ENCODE results near the gene KIF19. TPM values are rescaled to one million over a fixed set of nuclear protein-coding genes. Genes with fewer than 3 reads are reported as not detected.

KIF19 gene
- total RNA-seq, 1 donor from 2014 or later, result 1.9 TPM

- no peak for DNase-seq (ENCODE audit: low spot score)
These were observed 13.6 kb downstream of the KIF19 start for GRCh38 chr17:74339537-74340195.

- DNase-seq (ENCODE audit: low spot score), result no peak
These were observed 14.5 kb downstream of the KIF19 start for GRCh38 chr17:74340470-74341023.

- no peak for DNase-seq (ENCODE audit: low spot score)
These were observed 16.2 kb downstream of the KIF19 start for GRCh38 chr17:74342224-74342623.

- no peak for DNase-seq (ENCODE audit: low spot score)
These were observed 17.1 kb downstream of the KIF19 start for GRCh38 chr17:74343121-74343520.

GRCh38 chr17:74343526-74344284, 17.7 kb downstream of the KIF19 start:
- no peak for DNase-seq (ENCODE audit: low spot score)

GRCh38 chr17:74344658-74345057, 18.6 kb downstream of the KIF19 start:
- DNase-seq (ENCODE audit: low spot score), result no peak

- DNase-seq (ENCODE audit: low spot score), result no peak
These were observed 19.6 kb downstream of the KIF19 start for GRCh38 chr17:74345433-74346241.

GRCh38 chr17:74347646-74348045, 21.6 kb downstream of the KIF19 start:
- DNase-seq (ENCODE audit: low spot score), result no peak

- DNase-seq (ENCODE audit: low spot score), result no peak
These were observed 23.1 kb downstream of the KIF19 start for GRCh38 chr17:74349120-74349519.

GRCh38 chr17:74350486-74350885, 24.5 kb downstream of the KIF19 start:
- DNase-seq (ENCODE audit: low spot score), result no peak

- no peak for DNase-seq (ENCODE audit: low spot score)
These were observed 25.7 kb downstream of the KIF19 start for GRCh38 chr17:74351552-74352210.

GRCh38 chr17:74353446-74354060, 27.5 kb downstream of the KIF19 start:
- no peak for DNase-seq (ENCODE audit: low spot score)

- DNase-seq (ENCODE audit: low spot score), result no peak
These were observed 28.1 kb downstream of the KIF19 start for GRCh38 chr17:74354123-74354522.

GRCh38 chr17:74354561-74354960, 28.5 kb downstream of the KIF19 start:
- DNase-seq (ENCODE audit: low spot score), result no peak

GRCh38 chr17:74355065-74355464, 29.0 kb downstream of the KIF19 start:
- no peak for DNase-seq (ENCODE audit: low spot score)

GRCh38 chr17:74356646-74357465, 30.8 kb downstream of the KIF19 start:
- DNase-seq (ENCODE audit: low spot score), result no peak

GRCh38 chr17:74357466-74357809, 31.4 kb downstream of the KIF19 start:
- no peak for DNase-seq (ENCODE audit: low spot score)

- DNase-seq (ENCODE audit: low spot score), result no peak
These were observed 32.7 kb downstream of the KIF19 start for GRCh38 chr17:74358697-74359096.

- DNase-seq (ENCODE audit: low spot score), result no peak
These were observed 33.9 kb downstream of the KIF19 start for GRCh38 chr17:74359916-74360315.

GRCh38 chr17:74360899-74361229, 34.8 kb downstream of the KIF19 start:
- no peak for DNase-seq (ENCODE audit: low spot score)

Measured in mesenteric fat pad (tissue), 1 donor.